GM10248 (cell line): ENCODE data around the gene RPUSD3.
"Not testable (repeated sequence)": the region's sequence is repeated elsewhere in the genome, so short reads cannot be mapped to it uniquely, and the experiment has no call there.

Source experiments
- CTCF ChIA-PET: fragments of 300-600 bp; sonication (Branson Sonifier 250); formaldehyde crosslinking; extraction: SDS; loops from one replicate; lab custom pipeline; 2021; ENCODE audit warnings: antibody characterized with exemption; lab: Yijun Ruan, JAX
- POLR2A ChIA-PET: fragments of 350-650 bp; sonication (Branson Sonifier 250); formaldehyde crosslinking; extraction: SDS; loops from one replicate; lab custom pipeline; 2020; ENCODE audit warnings: antibody characterized with exemption; lab: Yijun Ruan, JAX
- DNase-seq: peaks from one replicate; pipeline ENCODE4 v3.0.0; 2012; ENCODE audit errors: extremely low spot score
- TF ChIP-seq, protein P1 (sequence below): IDR thresholded peaks from 2 replicates; pipeline ENCODE4 v1.5.1; 2012; ENCODE audit warnings: mild to moderate bottlenecking, low read depth; ENCODE audit errors: extremely low read depth, missing control alignments, control extremely low read depth

The RPUSD3 gene

DNA sequence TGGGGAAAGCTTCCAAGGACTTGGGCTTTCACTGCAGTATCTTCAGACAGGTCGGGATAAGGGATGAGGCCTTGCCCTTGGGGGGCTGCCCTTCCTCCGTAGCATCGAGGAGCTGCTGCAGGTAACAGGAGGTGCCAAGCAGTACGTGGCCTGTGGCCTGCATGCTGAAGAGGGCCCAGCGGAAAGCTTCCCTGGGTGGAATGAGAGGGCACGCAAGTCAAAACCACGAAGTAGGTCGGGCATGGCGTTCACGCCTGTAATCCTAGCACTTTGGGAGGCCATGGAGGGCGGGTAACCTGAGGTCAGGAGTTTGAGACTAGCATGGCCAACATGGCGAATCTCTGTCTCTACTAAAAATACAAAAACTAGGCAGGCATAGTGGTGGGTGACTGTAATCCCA lies 23.3 kb upstream of the RPUSD3 start:
- CTCF ChIA-PET = interaction anchor here (1.1 to 1.9 kb wide), 2 partner anchors 8 to 66 kb away, joined by 3 to 5 read pairs; no protein-coding TSS in a partner anchor
- no peak for DNase-seq
- POLR2A ChIA-PET = no interaction called here
- TF ChIP-seq, protein P1, sequence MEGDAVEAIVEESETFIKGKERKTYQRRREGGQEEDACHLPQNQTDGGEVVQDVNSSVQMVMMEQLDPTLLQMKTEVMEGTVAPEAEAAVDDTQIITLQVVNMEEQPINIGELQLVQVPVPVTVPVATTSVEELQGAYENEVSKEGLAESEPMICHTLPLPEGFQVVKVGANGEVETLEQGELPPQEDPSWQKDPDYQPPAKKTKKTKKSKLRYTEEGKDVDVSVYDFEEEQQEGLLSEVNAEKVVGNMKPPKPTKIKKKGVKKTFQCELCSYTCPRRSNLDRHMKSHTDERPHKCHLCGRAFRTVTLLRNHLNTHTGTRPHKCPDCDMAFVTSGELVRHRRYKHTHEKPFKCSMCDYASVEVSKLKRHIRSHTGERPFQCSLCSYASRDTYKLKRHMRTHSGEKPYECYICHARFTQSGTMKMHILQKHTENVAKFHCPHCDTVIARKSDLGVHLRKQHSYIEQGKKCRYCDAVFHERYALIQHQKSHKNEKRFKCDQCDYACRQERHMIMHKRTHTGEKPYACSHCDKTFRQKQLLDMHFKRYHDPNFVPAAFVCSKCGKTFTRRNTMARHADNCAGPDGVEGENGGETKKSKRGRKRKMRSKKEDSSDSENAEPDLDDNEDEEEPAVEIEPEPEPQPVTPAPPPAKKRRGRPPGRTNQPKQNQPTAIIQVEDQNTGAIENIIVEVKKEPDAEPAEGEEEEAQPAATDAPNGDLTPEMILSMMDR = no peak

DNA sequence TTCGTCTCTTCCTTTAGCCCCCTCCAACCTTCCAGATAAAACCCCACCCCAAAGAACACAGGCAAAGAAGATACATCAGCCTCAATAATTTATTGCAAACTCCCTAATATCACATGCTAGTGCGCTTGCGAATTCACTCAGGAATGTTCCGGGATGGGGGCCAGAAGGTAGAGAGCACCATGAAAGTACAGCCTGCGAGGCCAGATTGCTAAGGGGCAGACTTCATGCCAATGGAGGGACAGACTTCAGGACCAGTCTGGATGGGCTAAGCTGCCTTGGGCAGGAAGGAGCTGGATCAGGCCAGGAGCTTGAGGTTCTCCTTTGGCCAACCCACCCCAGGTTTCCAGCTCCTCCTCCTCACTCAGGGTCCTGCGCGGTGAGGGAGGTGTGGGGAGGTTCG lies 22.8 kb upstream of the RPUSD3 start:
- no peak for DNase-seq
- POLR2A ChIA-PET = no interaction called here

DNA sequence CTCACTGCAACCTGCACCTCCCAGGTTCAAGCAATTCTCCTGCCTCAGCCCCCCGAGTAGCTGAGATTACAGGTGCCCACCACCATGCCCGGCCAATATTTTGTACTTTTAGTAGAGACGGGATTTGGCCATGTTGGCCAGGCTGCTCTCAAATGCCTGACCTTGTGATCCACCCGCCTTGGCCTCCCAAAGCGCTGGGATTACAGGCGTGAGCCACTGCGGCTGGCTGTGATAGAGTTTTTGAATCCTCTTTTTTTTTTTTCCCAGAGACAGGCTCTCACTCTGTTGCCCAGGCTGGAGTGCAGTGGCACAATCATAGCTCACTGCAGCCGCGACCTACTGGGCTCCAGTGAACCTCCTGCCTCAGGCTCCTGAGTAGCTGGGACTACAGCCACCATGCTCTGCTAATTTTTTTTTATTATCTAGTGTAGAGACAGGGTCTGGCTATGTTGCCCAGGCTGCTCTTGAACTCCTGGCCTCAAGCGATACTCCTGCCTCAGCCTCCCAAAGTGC lies 21.4 kb upstream of the RPUSD3 start:
- POLR2A ChIA-PET, DNase-seq: not testable (repeated sequence)
- CTCF ChIA-PET = interaction anchor here (0.8 to 1.2 kb wide), 3 partner anchors 67 to 455 kb away, joined by 3 to 4 read pairs (median 3); partner anchors contain the start of gene SEC13

More for the DNA sequence above, 22.8 kb upstream of the RPUSD3 start:
- TF ChIP-seq, protein P1 = no peak
- CTCF ChIA-PET = interaction anchor here (1.1 to 1.9 kb wide), 2 partner anchors 9 to 66 kb away, joined by 3 to 5 read pairs; no protein-coding TSS in a partner anchor

DNA sequence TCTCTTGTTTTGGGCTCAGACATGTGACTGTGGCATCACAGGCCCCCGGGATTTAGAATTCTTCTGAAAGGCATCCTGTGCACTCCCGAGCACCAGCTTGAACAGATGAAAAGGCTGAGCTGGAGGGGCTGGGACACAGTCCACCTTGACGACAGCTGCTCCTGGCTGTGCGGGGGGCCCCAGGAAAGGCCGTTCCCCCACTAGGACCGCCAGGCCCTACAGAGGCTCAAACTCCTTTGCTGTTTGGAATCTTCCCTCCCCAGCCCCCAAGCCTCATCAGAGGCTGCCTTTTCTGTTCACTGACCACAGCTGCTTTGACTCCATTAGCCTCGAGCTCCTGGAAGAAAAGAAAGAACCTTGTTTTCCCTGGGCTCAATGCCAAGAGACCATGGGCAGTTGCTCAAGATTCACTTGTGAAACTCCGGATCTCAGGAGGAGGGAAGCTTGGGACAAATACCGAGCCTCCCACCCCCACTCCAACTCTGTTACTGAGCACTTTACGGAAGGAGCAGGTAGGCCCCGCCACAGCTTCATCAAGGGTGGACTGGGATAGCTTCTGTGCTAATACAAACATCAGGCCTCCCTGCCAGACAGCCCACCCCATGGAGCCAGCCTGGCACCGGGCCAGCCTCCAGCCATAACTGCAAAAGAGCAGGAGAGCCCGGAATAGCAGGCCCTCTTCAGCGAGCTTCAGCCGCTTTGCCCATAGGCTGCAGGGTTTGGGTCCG lies 20.6 kb upstream of the RPUSD3 start:
- CTCF ChIA-PET = interaction anchor here (0.8 to 1.2 kb wide), 3 partner anchors 68 to 456 kb away, joined by 3 to 4 read pairs (median 3); partner anchors contain the start of gene SEC13
- POLR2A ChIA-PET = no interaction called here
- DNase-seq = no peak
- TF ChIP-seq, protein P1 = no peak

DNA sequence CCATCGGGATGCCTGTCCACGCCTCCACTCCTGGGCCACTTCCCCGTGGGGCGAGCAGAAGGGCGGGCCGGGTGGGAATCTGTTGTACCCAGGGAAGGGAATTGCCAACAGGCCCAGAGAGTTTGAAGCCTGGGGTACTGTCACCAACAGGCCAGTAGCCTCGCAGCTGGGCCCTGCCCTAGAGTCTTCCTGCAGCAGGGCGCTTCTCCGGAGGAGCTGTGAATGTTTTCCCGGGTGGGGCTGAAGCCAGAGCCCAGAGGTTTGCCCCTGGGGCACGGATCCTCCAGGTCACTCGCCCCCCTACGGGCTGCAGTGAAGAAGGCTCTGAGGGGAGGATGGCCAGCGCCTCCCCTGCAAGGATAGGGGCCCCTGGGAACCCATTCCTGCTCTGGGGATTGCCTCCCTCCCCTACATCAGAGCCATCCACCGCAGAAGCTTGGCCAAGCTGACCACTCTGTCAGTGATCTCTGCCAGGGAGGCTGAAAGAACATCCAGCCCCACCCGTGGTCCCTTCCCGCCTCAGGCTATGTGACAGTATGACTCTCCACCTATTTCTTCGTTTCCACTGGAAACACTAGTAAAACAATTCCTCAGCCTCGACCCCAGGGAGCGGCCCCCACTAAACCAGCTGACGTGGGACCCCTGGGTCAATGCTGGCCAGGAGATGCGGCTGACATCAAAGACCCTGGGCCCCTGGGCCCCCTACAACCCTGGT lies 19.4 kb upstream of the RPUSD3 start:
- POLR2A ChIA-PET = no interaction called here
- CTCF ChIA-PET = no interaction called here
- TF ChIP-seq, protein P1 = no peak
- no peak for DNase-seq

DNA sequence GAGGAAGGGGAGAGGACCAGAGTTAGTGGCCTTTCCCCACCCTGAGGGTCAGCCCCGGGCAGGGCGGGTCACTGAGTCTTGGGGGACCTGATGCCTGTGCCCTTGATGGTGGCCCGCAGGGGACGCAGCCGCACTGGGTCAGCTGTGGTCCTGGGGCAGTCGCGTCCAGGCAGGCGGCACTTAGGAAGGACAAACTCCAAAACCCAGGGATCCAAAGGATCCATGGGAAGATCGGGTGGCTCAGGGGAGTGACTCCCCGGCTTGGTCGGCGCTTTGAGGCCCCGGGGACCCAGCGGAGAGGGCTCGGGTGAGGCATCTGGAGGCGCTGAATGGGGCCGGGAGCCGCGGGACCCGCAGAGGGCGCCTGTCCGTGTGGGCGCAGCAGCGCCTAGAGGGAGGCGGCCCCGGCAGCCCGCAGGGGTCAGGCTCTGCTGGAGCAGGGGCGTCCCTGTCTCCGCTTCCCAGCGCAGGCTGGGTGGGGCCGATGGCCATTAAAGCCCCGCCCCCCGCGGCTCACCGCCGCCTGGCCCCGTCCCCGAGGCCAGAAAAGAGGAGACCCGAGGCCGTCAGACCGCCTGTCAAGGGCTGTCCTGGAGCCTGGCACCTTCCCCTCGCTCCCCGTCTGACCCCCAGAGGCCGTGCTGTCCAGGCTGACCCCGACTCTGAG lies 18.7 kb upstream of the RPUSD3 start:
- TF ChIP-seq, protein P1 = peak; percentile 30
- ChIA-PET POLR2A (no interaction called here), CTCF (no interaction called here)

More for the DNA sequence above, 18.7 kb upstream of the RPUSD3 start:
- DNase-seq = peak; percentile 67
